Thyroid gland (tissue), 4 donors: ENCODE data around the gene ARHGEF6.

Source experiments
- POLR2A ChIP-seq, 2 donors: fragments of 450-650 bp; IDR thresholded peaks; one replicate each; pipeline ENCODE4 v1.6.1; 2017; ENCODE audit warnings: antibody characterized with exemption in 2 of 2, mild to moderate bottlenecking in 2 of 2, moderate library complexity in 1 of 2
- TF ChIP-seq, protein P1 (sequence below), 6 experiments: fragments of 200-600 bp in 3 of 6; fragments of 450-650 bp in 3 of 6; sonication (generic) in 3 of 6; IDR thresholded peaks; one replicate each; pipeline ENCODE4 v1.5.1; 2016 to 2019; ENCODE audit warnings: antibody characterized with exemption in 6 of 6, mild to moderate bottlenecking in 2 of 6, inconsistent platforms in 1 of 6, moderate library complexity in 1 of 6

- TF ChIP-seq, protein P1, sequence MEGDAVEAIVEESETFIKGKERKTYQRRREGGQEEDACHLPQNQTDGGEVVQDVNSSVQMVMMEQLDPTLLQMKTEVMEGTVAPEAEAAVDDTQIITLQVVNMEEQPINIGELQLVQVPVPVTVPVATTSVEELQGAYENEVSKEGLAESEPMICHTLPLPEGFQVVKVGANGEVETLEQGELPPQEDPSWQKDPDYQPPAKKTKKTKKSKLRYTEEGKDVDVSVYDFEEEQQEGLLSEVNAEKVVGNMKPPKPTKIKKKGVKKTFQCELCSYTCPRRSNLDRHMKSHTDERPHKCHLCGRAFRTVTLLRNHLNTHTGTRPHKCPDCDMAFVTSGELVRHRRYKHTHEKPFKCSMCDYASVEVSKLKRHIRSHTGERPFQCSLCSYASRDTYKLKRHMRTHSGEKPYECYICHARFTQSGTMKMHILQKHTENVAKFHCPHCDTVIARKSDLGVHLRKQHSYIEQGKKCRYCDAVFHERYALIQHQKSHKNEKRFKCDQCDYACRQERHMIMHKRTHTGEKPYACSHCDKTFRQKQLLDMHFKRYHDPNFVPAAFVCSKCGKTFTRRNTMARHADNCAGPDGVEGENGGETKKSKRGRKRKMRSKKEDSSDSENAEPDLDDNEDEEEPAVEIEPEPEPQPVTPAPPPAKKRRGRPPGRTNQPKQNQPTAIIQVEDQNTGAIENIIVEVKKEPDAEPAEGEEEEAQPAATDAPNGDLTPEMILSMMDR (IDR thresholded peaks at IDR 0.05) = no peak
- TF ChIP-seq POLR2A (IDR thresholded peaks at IDR 0.05) = no peak
These were observed 38.4 kb upstream of the ARHGEF6 start for GRCh38 chrX:136819031-136819703.
